Type B pancreatic cell (in vitro differentiated cells): ENCODE measurements around the gene PSTPIP1. TPM values are rescaled to one million over a fixed set of nuclear protein-coding genes. Genes with fewer than 3 reads are reported as not detected.

Source experiments
- DNase-seq: peaks from one replicate; pipeline ENCODE4 v3.0.0; 2021; ENCODE audit warnings: mixed read lengths; ENCODE audit not compliant: unreplicated experiment; ENCODE audit errors: extremely low spot score
- H3K27ac Mint-ChIP-seq: 2 replicates; pipeline ENCODE4 v1.8.0; 2021; ENCODE audit warnings: mild to moderate bottlenecking, mixed read lengths
- H3K27me3 Mint-ChIP-seq: 2 replicates; pipeline ENCODE4 v1.8.0; 2021; ENCODE audit warnings: mixed read lengths
- H3K36me3 Mint-ChIP-seq: 2 replicates; pipeline ENCODE4 v1.8.0; 2021; ENCODE audit warnings: mixed read lengths
- H3K4me1 Mint-ChIP-seq: one replicate; pipeline ENCODE4 v1.8.0; 2021; ENCODE audit warnings: mixed read lengths; ENCODE audit not compliant: unreplicated experiment
- H3K4me3 Mint-ChIP-seq: 2 replicates; pipeline ENCODE4 v1.8.0; 2021; ENCODE audit warnings: mild to moderate bottlenecking, mixed read lengths
- H3K9me3 Mint-ChIP-seq: 2 replicates; pipeline ENCODE4 v1.8.0; 2021; ENCODE audit warnings: mixed read lengths
- total RNA-seq: library from RNA; stranded (reverse); gene quantifications from 2 replicates; pipeline ENCODE4 v1.2.1, GENCODE V29; 2021; ENCODE audit warnings: low replicate concordance
- TF ChIP-seq, protein P1 (sequence below): fragments of 200-600 bp; sonication (generic); conservative IDR thresholded peaks from 2 replicates; pipeline ENCODE4 v1.5.0; 2021; ENCODE audit warnings: antibody characterized with exemption, mild to moderate bottlenecking

Gene PSTPIP1
- total RNA-seq, 1 donor from 2014 or later, result 0.77 TPM

DNA sequence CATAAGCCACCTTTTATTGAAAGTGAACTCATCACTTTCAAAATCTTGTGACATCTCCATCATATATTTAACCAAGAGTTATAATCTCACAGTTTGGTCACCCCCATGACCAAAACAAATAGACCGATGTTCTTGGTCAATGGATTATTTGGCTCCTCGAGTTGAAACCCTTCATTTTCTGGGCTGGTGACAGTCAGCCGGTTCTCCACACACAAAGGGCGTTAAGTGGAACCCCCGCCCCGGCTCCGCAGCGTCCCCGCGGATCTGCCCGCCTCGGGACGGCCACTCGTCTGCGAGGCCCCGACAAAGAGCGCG, 75.2 kb downstream of the PSTPIP1 start:
- TF ChIP-seq, protein P1, sequence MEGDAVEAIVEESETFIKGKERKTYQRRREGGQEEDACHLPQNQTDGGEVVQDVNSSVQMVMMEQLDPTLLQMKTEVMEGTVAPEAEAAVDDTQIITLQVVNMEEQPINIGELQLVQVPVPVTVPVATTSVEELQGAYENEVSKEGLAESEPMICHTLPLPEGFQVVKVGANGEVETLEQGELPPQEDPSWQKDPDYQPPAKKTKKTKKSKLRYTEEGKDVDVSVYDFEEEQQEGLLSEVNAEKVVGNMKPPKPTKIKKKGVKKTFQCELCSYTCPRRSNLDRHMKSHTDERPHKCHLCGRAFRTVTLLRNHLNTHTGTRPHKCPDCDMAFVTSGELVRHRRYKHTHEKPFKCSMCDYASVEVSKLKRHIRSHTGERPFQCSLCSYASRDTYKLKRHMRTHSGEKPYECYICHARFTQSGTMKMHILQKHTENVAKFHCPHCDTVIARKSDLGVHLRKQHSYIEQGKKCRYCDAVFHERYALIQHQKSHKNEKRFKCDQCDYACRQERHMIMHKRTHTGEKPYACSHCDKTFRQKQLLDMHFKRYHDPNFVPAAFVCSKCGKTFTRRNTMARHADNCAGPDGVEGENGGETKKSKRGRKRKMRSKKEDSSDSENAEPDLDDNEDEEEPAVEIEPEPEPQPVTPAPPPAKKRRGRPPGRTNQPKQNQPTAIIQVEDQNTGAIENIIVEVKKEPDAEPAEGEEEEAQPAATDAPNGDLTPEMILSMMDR, result no peak
- DNase-seq, result peak; percentile 76
- Mint-ChIP-seq H3K4me1 (peaks cover 40% of the 10 kb centered on the region), H3K9me3 (no peaks in the 10 kb centered on the region), H3K27ac (peak overlapping the region; percentile 92), H3K27me3 (no peaks in the 10 kb centered on the region), H3K36me3 (peaks cover 17% of the 10 kb centered on the region), H3K4me3 (peak overlapping the region; percentile 97)

DNA sequence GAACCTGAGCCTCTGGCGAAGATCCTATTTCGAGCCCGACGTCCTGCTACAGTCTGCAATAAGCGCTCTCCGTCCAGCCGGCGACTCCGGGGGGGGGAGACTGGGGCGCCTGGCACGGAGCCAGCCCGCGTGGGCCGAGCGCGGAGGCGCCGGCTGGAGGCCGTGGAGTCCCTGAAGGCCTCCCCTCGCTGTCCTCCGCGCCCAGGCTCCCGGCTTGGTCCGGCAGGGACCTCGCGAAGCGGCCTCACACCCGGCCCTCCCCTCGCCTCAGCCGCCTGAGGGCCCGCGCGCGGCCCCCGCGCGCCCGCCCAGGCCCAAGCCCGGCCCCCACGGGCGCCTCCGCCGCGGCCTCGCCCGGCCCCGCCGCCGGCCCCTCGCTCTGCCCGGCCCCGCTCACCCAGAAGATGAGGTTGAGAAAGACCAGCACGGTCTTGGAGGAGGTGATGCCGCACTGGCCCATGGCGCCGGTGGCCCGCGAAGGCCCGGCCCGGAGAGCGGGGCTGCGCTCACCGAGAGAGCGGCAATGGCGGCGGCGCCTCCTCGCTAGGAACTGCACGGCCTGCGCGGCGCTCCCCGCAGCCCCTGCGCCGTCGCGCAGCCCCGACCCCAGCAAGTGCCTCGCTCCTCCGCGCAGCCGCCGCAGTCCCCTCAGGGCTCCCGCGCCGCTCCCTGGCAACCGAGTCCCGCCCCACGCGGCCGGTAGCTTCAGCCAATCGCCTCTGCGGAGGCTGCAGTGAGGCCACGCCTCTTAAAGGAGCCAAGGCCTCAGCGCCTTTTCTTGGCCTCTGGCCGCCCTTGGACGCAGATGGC, 75.8 kb downstream of the PSTPIP1 start, which contains the start of gene TSPAN3:
TSPAN3 (minus strand) TSS at position 615 of the 810 bp plus-strand sequence; CDS start at position 460, 155 bp downstream.
- peaks cover 17% of the 10 kb centered on the region for H3K36me3 Mint-ChIP-seq
- peak; percentile 96 for DNase-seq
- peaks cover 40% of the 10 kb centered on the region for H3K4me1 Mint-ChIP-seq
- TF ChIP-seq, protein P1, result no peak
- H3K9me3 Mint-ChIP-seq, result no peaks in the 10 kb centered on the region
- H3K27ac Mint-ChIP-seq, result peak within 1 kb of the TSS; percentile 92
- no peaks in the 10 kb centered on the region for H3K27me3 Mint-ChIP-seq
- H3K4me3 Mint-ChIP-seq, result peak within 1 kb of the TSS; percentile 97

DNA sequence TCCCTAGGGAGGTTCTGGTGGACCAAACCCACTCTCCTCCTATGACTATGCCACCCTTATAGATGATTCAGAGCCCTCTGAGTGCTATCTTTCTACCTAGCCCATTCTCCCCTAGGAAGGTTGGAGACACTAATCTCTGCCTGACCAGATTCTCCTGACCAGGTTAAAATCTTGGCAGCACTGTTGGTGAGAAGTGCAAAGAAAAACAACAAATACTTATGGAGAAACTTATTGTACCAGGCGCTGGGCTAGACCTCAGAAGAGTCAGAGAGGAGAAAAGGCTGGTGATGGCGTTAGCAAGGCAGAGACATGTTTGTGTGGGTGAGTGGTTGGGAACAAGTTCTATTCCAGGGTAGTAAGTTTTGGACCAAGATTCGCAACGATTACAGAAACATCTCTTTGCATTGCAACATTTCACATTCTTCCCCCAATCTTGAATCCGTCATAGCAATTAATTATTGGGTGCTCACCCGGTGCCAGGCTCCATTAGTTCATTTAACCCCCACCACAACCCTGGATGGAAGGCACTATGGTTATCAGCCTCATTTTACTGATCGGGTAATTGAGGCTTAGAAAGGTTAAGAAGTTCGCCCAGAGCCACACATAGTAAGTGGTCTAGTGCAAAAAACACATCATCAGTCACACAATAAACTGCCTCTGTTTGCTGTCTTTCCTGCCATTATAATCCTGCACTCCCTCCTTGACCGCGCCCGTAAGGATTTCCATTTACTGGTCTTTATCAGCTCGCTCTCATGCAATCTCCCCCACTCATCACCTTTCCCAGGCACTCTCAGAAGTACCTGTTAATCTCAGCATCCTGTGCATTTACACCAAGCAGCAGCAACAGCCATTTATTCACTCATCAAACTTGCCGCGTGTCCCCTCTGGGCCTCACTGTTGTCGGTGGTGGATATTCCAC, 76.6 kb downstream of the PSTPIP1 start:
- peaks cover 16% of the 10 kb centered on the region for H3K36me3 Mint-ChIP-seq
- H3K9me3 Mint-ChIP-seq, result no peaks in the 10 kb centered on the region
- H3K27ac Mint-ChIP-seq, result peak overlapping the region; percentile 81
- H3K4me1 Mint-ChIP-seq, result peaks cover 38% of the 10 kb centered on the region
- peak overlapping the region; percentile 62 for H3K4me3 Mint-ChIP-seq
- no peak for DNase-seq
- TF ChIP-seq, protein P1, result no peak
- no peaks in the 10 kb centered on the region for H3K27me3 Mint-ChIP-seq

DNA sequence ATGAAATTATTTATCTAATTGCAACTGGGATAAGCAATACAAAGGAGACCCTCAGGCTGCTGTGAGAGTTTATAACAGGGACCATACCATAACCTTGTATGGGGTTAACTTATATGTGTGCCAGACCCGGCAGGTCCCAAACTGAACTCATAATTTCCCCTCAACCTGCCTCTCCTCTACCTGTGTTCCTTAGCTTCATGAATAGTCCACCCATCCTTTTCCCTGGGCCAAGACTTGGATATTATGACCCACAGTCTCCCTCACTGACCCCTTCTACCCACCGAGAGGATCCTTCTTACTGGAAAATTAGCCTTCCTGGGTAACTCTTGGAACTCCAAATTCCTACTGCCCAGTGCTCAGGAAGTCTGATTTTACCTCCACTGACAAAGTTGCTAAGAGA, 79.4 kb downstream of the PSTPIP1 start:
- Mint-ChIP-seq H3K9me3 (no peaks in the 10 kb centered on the region), H3K36me3 (peaks cover 5% of the 10 kb centered on the region), H3K27me3 (no peaks in the 10 kb centered on the region), H3K4me3 (no peak overlapping the region), H3K27ac (no peak overlapping the region), H3K4me1 (peaks cover 16% of the 10 kb centered on the region)
- no peak for DNase-seq
- TF ChIP-seq, protein P1, result no peak

DNA sequence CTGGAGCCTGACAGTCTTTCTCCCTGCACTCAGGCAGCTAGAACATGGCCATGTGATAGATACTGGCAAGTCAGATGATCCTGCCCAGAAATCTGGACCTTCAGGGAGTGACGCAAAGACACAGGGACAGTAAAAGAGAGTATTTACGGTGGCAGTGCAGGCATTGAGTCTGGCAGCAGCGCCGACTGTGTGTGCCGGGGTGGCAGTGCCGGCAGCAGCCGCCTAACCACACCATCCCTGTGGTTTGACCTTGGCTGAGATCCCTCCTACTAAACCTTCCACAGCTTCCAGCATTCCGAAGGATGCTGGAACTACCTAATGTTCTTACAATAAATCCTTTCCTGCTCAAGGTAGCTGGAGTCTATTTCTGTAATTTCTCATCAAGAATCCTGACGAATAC, 80.6 kb downstream of the PSTPIP1 start:
- no peak for DNase-seq
- H3K27me3 Mint-ChIP-seq, result no peaks in the 10 kb centered on the region
- no peaks in the 10 kb centered on the region for H3K36me3 Mint-ChIP-seq
- no peaks in the 10 kb centered on the region for H3K9me3 Mint-ChIP-seq
- H3K27ac Mint-ChIP-seq, result no peak overlapping the region
- peaks cover 11% of the 10 kb centered on the region for H3K4me1 Mint-ChIP-seq
- TF ChIP-seq, protein P1, result no peak
- no peak overlapping the region for H3K4me3 Mint-ChIP-seq
